ENCODE results near the gene SCD5. TPM values are rescaled to one million over a fixed set of nuclear protein-coding genes. Genes with fewer than 3 reads are reported as not detected.

SCD5 gene
- total RNA-seq, 1 donor from 2014 or later, result 36.9 TPM

DNA sequence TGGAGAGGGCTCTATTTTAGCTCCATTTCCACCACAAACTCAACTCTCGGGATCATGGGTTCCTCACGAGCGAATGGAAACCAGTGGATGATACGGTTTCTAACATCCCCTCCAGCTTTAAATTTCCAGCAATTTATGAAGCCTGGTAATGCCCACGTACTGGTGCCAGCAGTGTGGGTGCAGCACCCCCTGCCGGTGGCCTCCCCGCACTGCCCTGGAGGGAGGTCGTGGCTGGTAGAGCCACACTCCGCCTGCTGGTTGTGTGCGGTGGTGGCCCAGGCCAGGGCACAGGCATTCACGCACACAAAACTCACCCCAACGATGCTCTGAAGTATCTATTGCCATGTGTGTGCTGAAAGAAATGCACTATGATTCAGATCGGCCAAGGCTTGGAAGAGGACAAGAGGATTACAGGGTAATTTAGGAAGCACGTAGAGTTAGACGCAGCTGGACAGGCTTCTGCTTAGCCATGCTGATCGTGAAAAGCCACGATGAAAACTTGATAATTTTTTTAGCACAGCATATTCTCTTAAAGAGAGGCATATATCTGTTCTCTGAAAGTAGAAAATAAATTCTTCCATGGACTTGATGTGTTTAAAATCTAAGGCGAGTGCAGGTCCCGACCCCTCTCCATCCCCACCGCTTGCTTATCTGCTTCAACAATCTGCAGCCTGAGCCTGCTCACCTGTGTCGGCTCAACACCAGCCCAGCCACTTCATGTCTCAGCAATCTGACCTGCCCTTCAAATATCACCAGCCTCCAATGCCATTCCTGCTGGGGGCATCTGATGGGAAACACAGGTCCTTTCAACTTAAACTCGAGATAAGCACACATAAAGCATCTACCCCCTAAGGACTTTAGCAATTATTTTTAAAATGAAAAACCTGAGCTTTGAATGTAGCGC, 59.1 kb downstream of the SCD5 start:
- Histone ChIP-seq H4K20me1 (ENCODE audit: low read depth) (peaks cover 16% of the 10 kb centered on the region), H3K79me2 (ENCODE audit: low read depth) (no peaks in the 10 kb centered on the region), H2AFZ (replicated peaks) (no peak overlapping the region), H3K4me2 (no peak overlapping the region), H3K27ac (no peak overlapping the region), H3F3A (ENCODE audit: low read depth) (no peaks in the 10 kb centered on the region), H3K4me3 (no peak overlapping the region), H3K9me3 (ENCODE audit: low read depth) (no peaks in the 10 kb centered on the region), H3K27me3 (no peaks in the 10 kb centered on the region), H3K36me3 (no peaks in the 10 kb centered on the region), H3K4me1 (peaks cover 2% of the 10 kb centered on the region), H3K9ac (no peak overlapping the region)
- H3K9me3 Mint-ChIP-seq, result no peaks in the 10 kb centered on the region
- TF ChIP-seq EZH2 (IDR thresholded peaks at IDR 0.05) (no peak), CTCF (IDR thresholded peaks at IDR 0.05) (peak; percentile 100)
- H3K4me3 Mint-ChIP-seq, result no peak overlapping the region
- H3K36me3 Mint-ChIP-seq, result peaks cover 9% of the 10 kb centered on the region
- H3K4me1 Mint-ChIP-seq, result peaks cover 6% of the 10 kb centered on the region
- no peaks in the 10 kb centered on the region for H3K27me3 Mint-ChIP-seq (ENCODE audit: insufficient read depth, low read depth)
- H3K27ac Mint-ChIP-seq, result no peak overlapping the region
- peak; percentile 84 for DNase-seq (ENCODE audit: low spot score)

- TF ChIP-seq CTCF (IDR thresholded peaks at IDR 0.05) (no peak), EZH2 (IDR thresholded peaks at IDR 0.05) (no peak), EZH2phosphoT487 (IDR thresholded peaks at IDR 0.05) (no peak)
- H3K4me1 ChIP-seq, result no peaks in the 10 kb centered on the region
- H3K27me3 ChIP-seq, result no peaks in the 10 kb centered on the region
- H4K20me1 ChIP-seq (ENCODE audit: low read depth), result peaks cover 16% of the 10 kb centered on the region
- H3K27me3 Mint-ChIP-seq (ENCODE audit: insufficient read depth, low read depth), result no peaks in the 10 kb centered on the region
- no peaks in the 10 kb centered on the region for H3K9me3 ChIP-seq (ENCODE audit: low read depth)
- no peak overlapping the region for H3K4me3 ChIP-seq
- H3K4me3 Mint-ChIP-seq, result no peak overlapping the region
- H2AFZ ChIP-seq (replicated peaks), result no peak overlapping the region
- no peak overlapping the region for H3K27ac ChIP-seq
- H3K4me2 ChIP-seq, result no peak overlapping the region
- H3F3A ChIP-seq (ENCODE audit: low read depth), result no peaks in the 10 kb centered on the region
- H3K9ac ChIP-seq, result no peak overlapping the region
- no peaks in the 10 kb centered on the region for H3K36me3 ChIP-seq
- H3K27ac Mint-ChIP-seq, result no peak overlapping the region
- H3K79me2 ChIP-seq (ENCODE audit: low read depth), result no peaks in the 10 kb centered on the region
- H3K9me3 Mint-ChIP-seq, result no peaks in the 10 kb centered on the region
- H3K4me1 Mint-ChIP-seq, result peaks cover 5% of the 10 kb centered on the region
- peaks cover 9% of the 10 kb centered on the region for H3K36me3 Mint-ChIP-seq
- DNase-seq (ENCODE audit: low spot score), result no peak
These were observed 61.2 kb downstream of the SCD5 start for GRCh38 chr4:82737354-82737753.

GRCh38 chr4:82733636-82734035, 65.0 kb downstream of the SCD5 start:
- no peak overlapping the region for H3K27ac Mint-ChIP-seq
- H3K27me3 ChIP-seq, result no peaks in the 10 kb centered on the region
- H3K36me3 Mint-ChIP-seq, result peaks cover 15% of the 10 kb centered on the region
- no peak overlapping the region for H3K4me3 ChIP-seq
- H3K79me2 ChIP-seq (ENCODE audit: low read depth), result no peaks in the 10 kb centered on the region
- H3K9ac ChIP-seq, result no peak overlapping the region
- no peak overlapping the region for H3K27ac ChIP-seq
- peaks cover 5% of the 10 kb centered on the region for H3K9me3 Mint-ChIP-seq
- H3K4me3 Mint-ChIP-seq, result no peak overlapping the region
- H2AFZ ChIP-seq (replicated peaks), result no peak overlapping the region
- no peaks in the 10 kb centered on the region for H3K4me1 ChIP-seq
- H4K20me1 ChIP-seq (ENCODE audit: low read depth), result peaks cover 2% of the 10 kb centered on the region
- peaks cover 4% of the 10 kb centered on the region for H3K27me3 Mint-ChIP-seq (ENCODE audit: insufficient read depth, low read depth)
- DNase-seq (ENCODE audit: low spot score), result no peak
- H3K4me1 Mint-ChIP-seq, result peaks cover 5% of the 10 kb centered on the region
- H3F3A ChIP-seq (ENCODE audit: low read depth), result no peaks in the 10 kb centered on the region
- no peaks in the 10 kb centered on the region for H3K9me3 ChIP-seq (ENCODE audit: low read depth)
- no peak for TF ChIP-seq EZH2 (IDR thresholded peaks at IDR 0.05)
- no peak for TF ChIP-seq CTCF (IDR thresholded peaks at IDR 0.05)
- no peak for TF ChIP-seq EZH2phosphoT487 (IDR thresholded peaks at IDR 0.05)
- H3K4me2 ChIP-seq, result no peak overlapping the region
- H3K36me3 ChIP-seq, result no peaks in the 10 kb centered on the region
